Spleen (tissue), 11 donors: ENCODE data around the gene RBBP6. TPM values are rescaled to one million over a fixed set of nuclear protein-coding genes. Genes with fewer than 3 reads are reported as not detected.

ENCODE experiments used
- DNase-seq: peaks from one replicate; pipeline ENCODE4 v3.0.0-alpha.2; 2020
- H3K27ac ChIP-seq, 8 donors: fragments of 200-600 bp; sonication (generic) in 7 of 8; 1 replicate in 4 of 8; 2 replicates in 4 of 8; pipeline versions ENCODE4 v1.5.0 to v1.8.0; 2016 to 2021; ENCODE audit warnings: inconsistent platforms in 4 of 8, mild to moderate bottlenecking in 4 of 8, moderate library complexity in 1 of 8
- H3K27me3 ChIP-seq, 7 donors: fragments of 200-600 bp; sonication (generic) in 6 of 7; replicated peaks in 1 of 7; 1 replicate in 4 of 7; 2 replicates in 3 of 7; pipeline versions ENCODE4 v1.5.0 to v1.8.0; 2016 to 2021; ENCODE audit warnings: inconsistent platforms in 3 of 7, mild to moderate bottlenecking in 1 of 7
- H3K36me3 ChIP-seq, 6 donors: fragments of 200-600 bp; sonication (generic) in 5 of 6; 1 replicate in 4 of 6; 2 replicates in 2 of 6; pipeline versions ENCODE4 v1.5.0 to v1.8.0; 2016 to 2021; ENCODE audit warnings: inconsistent platforms in 2 of 6
- H3K4me1 ChIP-seq, 6 donors: fragments of 200-600 bp; sonication (generic) in 5 of 6; 1 replicate in 3 of 6; 2 replicates in 3 of 6; pipeline versions ENCODE4 v1.5.0 to v1.8.0; 2016 to 2021; ENCODE audit warnings: inconsistent platforms in 3 of 6
- H3K4me3 ChIP-seq, 8 donors: fragments of 200-600 bp; sonication (generic) in 7 of 8; 1 replicate in 4 of 8; 2 replicates in 4 of 8; pipeline versions ENCODE4 v1.5.0 to v1.8.0; 2016 to 2021; ENCODE audit warnings: inconsistent platforms in 4 of 8, mild to moderate bottlenecking in 4 of 8, moderate library complexity in 2 of 8
- H3K9me3 ChIP-seq, 8 donors: fragments of 200-600 bp; sonication (generic) in 7 of 8; 1 replicate in 4 of 8; 2 replicates in 4 of 8; pipeline versions ENCODE4 v1.5.0 to v1.8.0; 2016 to 2021; ENCODE audit warnings: inconsistent platforms in 4 of 8
- CTCF ChIP-seq, 11 experiments: fragments of 200-600 bp in 7 of 11; fragments of 450-650 bp in 4 of 11; sonication (generic) in 4 of 11; IDR thresholded peaks in 8 of 11; conservative IDR thresholded peaks in 3 of 11; 1 replicate in 7 of 11; 2 replicates in 4 of 11; pipeline versions ENCODE4 v1.4.0 to v1.8.0; 2016 to 2021; ENCODE audit warnings: antibody characterized with exemption in 11 of 11, inconsistent platforms in 4 of 11, mild to moderate bottlenecking in 1 of 11
- POLR2A ChIP-seq, 3 donors: fragments of 450-650 bp; IDR thresholded peaks; one replicate each; pipeline ENCODE4 v1.5.1; 2017; ENCODE audit warnings: antibody characterized with exemption in 3 of 3, mild to moderate bottlenecking in 1 of 3
- POLR2AphosphoS5 ChIP-seq, 3 donors: sonication (generic); formaldehyde crosslinking; IDR thresholded peaks; one replicate each; pipeline ENCODE4 v1.5.1; 2017; ENCODE audit warnings: antibody characterized with exemption in 3 of 3
- whole genome bisulfite sequencing, 5 donors: extraction: QIAGEN DNeasy Blood & Tissue Kit in 3 of 5; methylation state at CpG; one replicate each; pipeline versions ENCODE4 v1.1.5 to v1.1.7; 2013 to 2018; 5-methylcytosine and 5-hydroxymethylcytosine counted together
- intact Hi-C: fragments of 100-400 bp; cut with DNase I; formaldehyde crosslinking; loops from one replicate; pipeline ENCODE4 v1.15.0; 2023; ENCODE audit warnings: low total_unique reads
- polyA plus RNA-seq, 3 donors: library from polyadenylated mRNA; stranded (reverse); fragments of 200-250 nt; gene quantifications; one replicate each; pipeline ENCODE4 v1.2.1, GENCODE V29; 2013
- total RNA-seq, 7 donors: library from RNA; depleted of rRNA in 3 of 7; stranded (reverse); fragments of >200 nt in 3 of 7; fragmentation: NEBNext Ultra II Directional in 4 of 7; extraction: Animal tissue kit (Norgen Biotek cat#: 25700) in 4 of 7; gene quantifications; one replicate each; pipeline versions ENCODE4 v1.1.0 to v1.2.1, GENCODE V29; 2016 to 2021
- donor health status: healthy with polysubstance abuse.
- donor health status: DM: no; HTN: no; CAD: no; lungs with moderate emphysema.
- donor health status: DM: no; HTN: no; CAD: no.
- donor health status: Bipolar disorder and iron deficiency.
- donor health status: healthy.
- donor health status: DM: no; HTN: no; CAD: no.
- donor health status: DM: yes; HTN: yes; CAD: no.

The RBBP6 gene
- total and polyA plus RNA-seq, 10 donors = 34.3 to 83.9 (median 66.4) TPM

GRCh38 chr16:24583494-24583893, 44.1 kb downstream of the RBBP6 start:
- H3K4me1 ChIP-seq = no peaks in the 10 kb centered on the region
- intact Hi-C loops = no loop called here
- H3K27me3 ChIP-seq = no peaks in the 10 kb centered on the region
- WGBS, 5 donors = 75 to 88% (median 80%) methylated on average over 5 of the region's 5 CpGs
- H3K9me3 ChIP-seq = no peaks in the 10 kb centered on the region
- H3K27ac ChIP-seq = no peak overlapping the region
- H3K4me3 ChIP-seq = no peak overlapping the region
- no peak for DNase-seq
- TF ChIP-seq POLR2A (IDR thresholded peaks at IDR 0.05) = no peak
- TF ChIP-seq CTCF (IDR thresholded peaks at IDR 0.05 in 8 of 11, conservative IDR thresholded peaks at IDR 0.05 in 3 of 11) = no peak
- no peak for TF ChIP-seq POLR2AphosphoS5 (IDR thresholded peaks at IDR 0.05)
- no peaks in the 10 kb centered on the region for H3K36me3 ChIP-seq

GRCh38 chr16:24589997-24590396, 50.6 kb downstream of the RBBP6 start:
- Histone ChIP-seq H3K4me1 (no peaks in the 10 kb centered on the region), H3K36me3 (no peaks in the 10 kb centered on the region), H3K27me3 (no peaks in the 10 kb centered on the region), H3K27ac (no peak overlapping the region), H3K9me3 (no peaks in the 10 kb centered on the region), H3K4me3 (no peak overlapping the region)
- intact Hi-C loops = no loop called here
- WGBS, 5 donors = 54 to 80% (median 63%) methylated on average over 1 of the region's 1 CpG
- DNase-seq = no peak
- no peak for TF ChIP-seq POLR2A (IDR thresholded peaks at IDR 0.05)
- no peak for TF ChIP-seq POLR2AphosphoS5 (IDR thresholded peaks at IDR 0.05)
- TF ChIP-seq CTCF (IDR thresholded peaks at IDR 0.05 in 8 of 11, conservative IDR thresholded peaks at IDR 0.05 in 3 of 11) = no peak

- H3K27ac ChIP-seq = no peak overlapping the region
- H3K4me3 ChIP-seq = no peak overlapping the region
- TF ChIP-seq POLR2AphosphoS5 (IDR thresholded peaks at IDR 0.05) = no peak
- TF ChIP-seq POLR2A (IDR thresholded peaks at IDR 0.05) = no peak
- TF ChIP-seq CTCF (IDR thresholded peaks at IDR 0.05 in 8 of 11, conservative IDR thresholded peaks at IDR 0.05 in 3 of 11) = no peak
- intact Hi-C loops = no loop called here
- 92 to 94% (median 92%) methylated on average over 8 of the region's 8 CpGs for WGBS, 5 donors
- no peaks in the 10 kb centered on the region for H3K36me3 ChIP-seq
- H3K4me1 ChIP-seq = no peaks in the 10 kb centered on the region
- peaks cover 0 to 4% (median 0%) of the 10 kb centered on the region in 8 donors for H3K9me3 ChIP-seq
- no peak for DNase-seq
- peaks cover 0 to 18% (median 0%) of the 10 kb centered on the region in 7 donors for H3K27me3 ChIP-seq
These were observed 59.5 kb downstream of the RBBP6 start for GRCh38 chr16:24598777-24599437.

- WGBS, 5 donors = 34 to 40% (median 38%) methylated on average over 4 of the region's 4 CpGs
- TF ChIP-seq CTCF (IDR thresholded peaks at IDR 0.05 in 8 of 11, conservative IDR thresholded peaks at IDR 0.05 in 3 of 11) (no peak), POLR2A (IDR thresholded peaks at IDR 0.05) (no peak), POLR2AphosphoS5 (IDR thresholded peaks at IDR 0.05) (no peak)
These were observed 70.0 kb downstream of the RBBP6 start for GRCh38 chr16:24609417-24609739.

More at GRCh38 chr16:24609417-24609739, 70.0 kb downstream of the RBBP6 start:
- Histone ChIP-seq H3K36me3 (no peaks in the 10 kb centered on the region), H3K9me3 (peaks cover 0 to 4% (median 0%) of the 10 kb centered on the region in 8 donors), H3K4me3 (peak overlapping the region in 4 of 8 donors; percentile 19 to 57 (median 28)), H3K27me3 (peaks cover 0 to 66% (median 27%) of the 10 kb centered on the region in 7 donors), H3K27ac (no peak overlapping the region), H3K4me1 (peaks cover 0 to 14% (median 2%) of the 10 kb centered on the region in 6 donors)
- intact Hi-C loops = no loop called here
- no peak for DNase-seq
